C4-2B (cell line): Measurements from ENCODE around the gene ZDHHC8.

Experiments
- ZFX ChIP-seq: fragments of 450-650 bp; IDR thresholded peaks from 2 replicates; pipeline ENCODE4 v1.6.1; 2017
- TF ChIP-seq, protein P1 (sequence below): fragments of 450-650 bp; conservative IDR thresholded peaks from 2 replicates; pipeline ENCODE4 v1.5.1; 2017; ENCODE audit warnings: mild to moderate bottlenecking

DNA sequence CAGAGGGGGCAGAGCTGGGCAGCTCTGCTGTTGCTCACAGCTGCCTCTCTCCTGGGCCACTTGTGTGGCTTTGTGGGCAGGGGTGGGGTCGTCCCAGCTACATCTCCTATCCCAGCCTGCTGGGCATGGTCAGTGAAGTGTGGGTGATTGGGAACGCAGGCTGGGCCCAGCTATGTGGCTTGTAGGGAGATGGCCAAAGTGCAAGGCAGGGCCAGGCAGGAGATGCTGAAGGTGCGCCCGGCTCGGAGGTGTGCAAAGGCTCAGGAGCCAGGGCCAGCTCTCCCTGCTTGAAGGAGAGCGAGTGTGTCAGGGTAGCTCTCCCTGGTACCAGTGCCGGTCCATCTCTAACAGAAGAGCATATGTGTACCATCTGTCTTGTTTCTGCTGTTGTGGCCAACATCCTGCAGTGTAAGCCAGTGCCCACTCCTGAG, 24.1 kb upstream of the ZDHHC8 start:
- TF ChIP-seq, protein P1, sequence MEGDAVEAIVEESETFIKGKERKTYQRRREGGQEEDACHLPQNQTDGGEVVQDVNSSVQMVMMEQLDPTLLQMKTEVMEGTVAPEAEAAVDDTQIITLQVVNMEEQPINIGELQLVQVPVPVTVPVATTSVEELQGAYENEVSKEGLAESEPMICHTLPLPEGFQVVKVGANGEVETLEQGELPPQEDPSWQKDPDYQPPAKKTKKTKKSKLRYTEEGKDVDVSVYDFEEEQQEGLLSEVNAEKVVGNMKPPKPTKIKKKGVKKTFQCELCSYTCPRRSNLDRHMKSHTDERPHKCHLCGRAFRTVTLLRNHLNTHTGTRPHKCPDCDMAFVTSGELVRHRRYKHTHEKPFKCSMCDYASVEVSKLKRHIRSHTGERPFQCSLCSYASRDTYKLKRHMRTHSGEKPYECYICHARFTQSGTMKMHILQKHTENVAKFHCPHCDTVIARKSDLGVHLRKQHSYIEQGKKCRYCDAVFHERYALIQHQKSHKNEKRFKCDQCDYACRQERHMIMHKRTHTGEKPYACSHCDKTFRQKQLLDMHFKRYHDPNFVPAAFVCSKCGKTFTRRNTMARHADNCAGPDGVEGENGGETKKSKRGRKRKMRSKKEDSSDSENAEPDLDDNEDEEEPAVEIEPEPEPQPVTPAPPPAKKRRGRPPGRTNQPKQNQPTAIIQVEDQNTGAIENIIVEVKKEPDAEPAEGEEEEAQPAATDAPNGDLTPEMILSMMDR: no peak
- no peak for TF ChIP-seq ZFX
